Measurements from ENCODE around the gene HSPB8. TPM values are rescaled to one million over a fixed set of nuclear protein-coding genes. Genes with fewer than 3 reads are reported as not detected.
A peak's percentile ranks its signal among the peaks of the same experiment; 100 is the strongest.

HSPB8 gene
- total RNA-seq, 1 experiment from 2014 or later, result 0.05 TPM

GRCh38 chr12:119169150-119169549 lies 9.6 kb upstream of the HSPB8 start:
- no peak for DNase-seq (ENCODE audit: low spot score)

- DNase-seq (ENCODE audit: low spot score), result no peak
Observed at GRCh38 chr12:119171291-119171690, 7.4 kb upstream of the HSPB8 start.

GRCh38 chr12:119171691-119172425 lies 6.9 kb upstream of the HSPB8 start:
- no peak for DNase-seq (ENCODE audit: low spot score)

- DNase-seq (ENCODE audit: low spot score), result no peak
Observed at GRCh38 chr12:119175081-119175480, 3.6 kb upstream of the HSPB8 start.

- DNase-seq (ENCODE audit: low spot score), result peak; percentile 34
Observed at GRCh38 chr12:119176267-119177055, 2.3 kb upstream of the HSPB8 start.

- no peak for DNase-seq (ENCODE audit: low spot score)
Observed at GRCh38 chr12:119177056-119177325, 1.7 kb upstream of the HSPB8 start.

GRCh38 chr12:119177724-119178380 lies 879 bp upstream of the HSPB8 start:
- no peak for DNase-seq (ENCODE audit: low spot score)

- no peak for DNase-seq (ENCODE audit: low spot score)
Observed at GRCh38 chr12:119179335-119180021, 747 bp downstream of the HSPB8 start.

GRCh38 chr12:119180380-119181040 lies 1.8 kb downstream of the HSPB8 start:
- DNase-seq (ENCODE audit: low spot score), result no peak

- no peak for DNase-seq (ENCODE audit: low spot score)
Observed at GRCh38 chr12:119181202-119181601, 2.5 kb downstream of the HSPB8 start.

GRCh38 chr12:119181944-119182343 lies 3.2 kb downstream of the HSPB8 start:
- no peak for DNase-seq (ENCODE audit: low spot score)

- no peak for DNase-seq (ENCODE audit: low spot score)
Observed at GRCh38 chr12:119182701-119183493, 4.2 kb downstream of the HSPB8 start.

- DNase-seq (ENCODE audit: low spot score), result no peak
Observed at GRCh38 chr12:119183942-119184695, 5.4 kb downstream of the HSPB8 start.

- DNase-seq (ENCODE audit: low spot score), result no peak
Observed at GRCh38 chr12:119195256-119195655, 16.5 kb downstream of the HSPB8 start.

GRCh38 chr12:119198440-119198839 lies 19.7 kb downstream of the HSPB8 start:
- no peak for DNase-seq (ENCODE audit: low spot score)

- DNase-seq (ENCODE audit: low spot score), result no peak
Observed at GRCh38 chr12:119200601-119201000, 21.9 kb downstream of the HSPB8 start.

GRCh38 chr12:119201789-119202543 lies 23.2 kb downstream of the HSPB8 start:
- DNase-seq (ENCODE audit: low spot score), result no peak

- no peak for DNase-seq (ENCODE audit: low spot score)
Observed at GRCh38 chr12:119202544-119202943, 23.8 kb downstream of the HSPB8 start.

- DNase-seq (ENCODE audit: low spot score), result no peak
Observed at GRCh38 chr12:119204131-119204530, 25.4 kb downstream of the HSPB8 start.

Measured in HT-29 (cell line).